SU-DHL-6 (cell line): ENCODE data around the gene IL3.

Source experiments
- H2AFZ ChIP-seq: fragments of 200-600 bp; sonication (generic); 2 replicates; pipeline ENCODE4 v1.6.1; 2014; ENCODE audit warnings: low read depth, mild to moderate bottlenecking, moderate library complexity, mixed read lengths, antibody characterized with exemption, low read length; ENCODE audit not compliant: severe bottlenecking
- H3F3A ChIP-seq: fragments of 200-600 bp; shearing (Covaris generic); 2 replicates; pipeline ENCODE4 v1.6.0; 2016; ENCODE audit warnings: antibody characterized with exemption, mild to moderate bottlenecking; ENCODE audit not compliant: insufficient read depth
- H3K27ac ChIP-seq: fragments of 200-600 bp; sonication (generic); 2 replicates; pipeline ENCODE4 v1.5.1; 2016; ENCODE audit warnings: low read depth, mild to moderate bottlenecking, low read length, moderate library complexity, mixed read lengths
- H3K27me3 ChIP-seq: fragments of 200-600 bp; sonication (generic), shearing (Covaris generic); 2 replicates; pipeline ENCODE4 v1.6.0; 2014; ENCODE audit warnings: mild to moderate bottlenecking, low read length
- H3K36me3 ChIP-seq: fragments of 200-600 bp; sonication (generic); 2 replicates; pipeline ENCODE4 v1.6.1; 2014; ENCODE audit warnings: mild to moderate bottlenecking, low read length, mixed read lengths
- H3K4me2 ChIP-seq: fragments of 300-600, 200-600 bp; shearing (Covaris generic), sonication (generic); 2 replicates; pipeline ENCODE4 v1.6.0; 2014; ENCODE audit warnings: low read length, low read depth, mild to moderate bottlenecking; ENCODE audit not compliant: poor library complexity, severe bottlenecking
- H3K4me3 ChIP-seq: fragments of 200-600 bp; sonication (generic); 2 replicates; pipeline ENCODE4 v1.5.1; 2014; ENCODE audit warnings: antibody characterized with exemption, low read length, mild to moderate bottlenecking, mixed read lengths; ENCODE audit not compliant: insufficient read depth, poor library complexity, severe bottlenecking
- H3K79me2 ChIP-seq: fragments of 200-600 bp; sonication (generic); 2 replicates; pipeline ENCODE4 v1.6.1; 2014; ENCODE audit warnings: mild to moderate bottlenecking, low read length, moderate library complexity; ENCODE audit not compliant: insufficient read depth
- H3K9ac ChIP-seq: fragments of 200-600 bp; sonication (generic); 2 replicates; pipeline ENCODE4 v1.7.0; 2014; ENCODE audit warnings: mild to moderate bottlenecking, low read length
- H3K9me2 ChIP-seq: fragments of 200-600 bp; sonication (generic); replicated peaks from 2 replicates; pipeline ENCODE4 v1.6.1; 2014; ENCODE audit warnings: low read length; ENCODE audit not compliant: insufficient read depth
- H3K9me3 ChIP-seq: fragments of 200-600 bp; sonication (generic); 2 replicates; pipeline ENCODE4 v1.6.1; 2014; ENCODE audit warnings: low read length, mixed read lengths; ENCODE audit not compliant: insufficient read depth
- H4K20me1 ChIP-seq: fragments of 200-600 bp; sonication (generic); 2 replicates; pipeline ENCODE4 v1.6.1; 2014; ENCODE audit warnings: low read depth, mild to moderate bottlenecking, antibody characterized with exemption, low read length, moderate library complexity, mixed read lengths
- EZH2phosphoT487 ChIP-seq: fragments of 200-600 bp; sonication (generic), shearing (Covaris generic); conservative IDR thresholded peaks from 2 replicates; pipeline ENCODE4 v1.6.1; 2018; ENCODE audit warnings: mild to moderate bottlenecking, antibody characterized with exemption, low read length, moderate library complexity, mixed read lengths
- TF ChIP-seq, protein P1 (sequence below): fragments of 200-600 bp; sonication (generic); IDR thresholded peaks from one replicate; pipeline ENCODE4 v1.5.1; 2017; ENCODE audit warnings: antibody characterized with exemption, mild to moderate bottlenecking, low read length, moderate library complexity; ENCODE audit not compliant: insufficient read depth, poor library complexity, severe bottlenecking

The IL3 gene

DNA sequence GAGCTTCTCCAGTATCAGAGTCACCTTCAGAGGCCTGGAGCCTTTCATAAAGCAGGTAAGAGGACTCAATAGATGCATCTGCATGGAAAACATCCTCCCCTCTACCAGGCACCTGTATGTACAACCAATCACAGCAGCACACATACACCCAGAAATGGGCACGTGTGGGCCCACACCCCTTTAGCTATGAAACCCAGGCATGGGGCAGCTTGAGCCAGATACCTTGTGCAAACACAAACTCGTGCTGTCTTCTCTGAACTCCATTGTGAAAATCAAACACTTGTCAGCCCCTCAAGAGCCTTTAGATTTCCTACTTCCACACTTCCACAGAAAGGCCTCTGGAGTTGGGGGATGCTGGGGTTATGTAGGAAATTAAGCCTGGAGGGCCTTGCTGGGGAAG lies 12.1 kb downstream of the IL3 start:
- no peak overlapping the region for H3K9ac ChIP-seq
- no peak overlapping the region for H3K27ac ChIP-seq
- no peaks in the 10 kb centered on the region for H3K9me2 ChIP-seq
- H3K4me2 ChIP-seq: no peak overlapping the region
- TF ChIP-seq EZH2phosphoT487: no peak
- TF ChIP-seq, protein P1, sequence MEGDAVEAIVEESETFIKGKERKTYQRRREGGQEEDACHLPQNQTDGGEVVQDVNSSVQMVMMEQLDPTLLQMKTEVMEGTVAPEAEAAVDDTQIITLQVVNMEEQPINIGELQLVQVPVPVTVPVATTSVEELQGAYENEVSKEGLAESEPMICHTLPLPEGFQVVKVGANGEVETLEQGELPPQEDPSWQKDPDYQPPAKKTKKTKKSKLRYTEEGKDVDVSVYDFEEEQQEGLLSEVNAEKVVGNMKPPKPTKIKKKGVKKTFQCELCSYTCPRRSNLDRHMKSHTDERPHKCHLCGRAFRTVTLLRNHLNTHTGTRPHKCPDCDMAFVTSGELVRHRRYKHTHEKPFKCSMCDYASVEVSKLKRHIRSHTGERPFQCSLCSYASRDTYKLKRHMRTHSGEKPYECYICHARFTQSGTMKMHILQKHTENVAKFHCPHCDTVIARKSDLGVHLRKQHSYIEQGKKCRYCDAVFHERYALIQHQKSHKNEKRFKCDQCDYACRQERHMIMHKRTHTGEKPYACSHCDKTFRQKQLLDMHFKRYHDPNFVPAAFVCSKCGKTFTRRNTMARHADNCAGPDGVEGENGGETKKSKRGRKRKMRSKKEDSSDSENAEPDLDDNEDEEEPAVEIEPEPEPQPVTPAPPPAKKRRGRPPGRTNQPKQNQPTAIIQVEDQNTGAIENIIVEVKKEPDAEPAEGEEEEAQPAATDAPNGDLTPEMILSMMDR: no peak
- no peaks in the 10 kb centered on the region for H3K36me3 ChIP-seq
- H2AFZ ChIP-seq: no peak overlapping the region
- no peaks in the 10 kb centered on the region for H3F3A ChIP-seq
- no peaks in the 10 kb centered on the region for H3K79me2 ChIP-seq
- no peaks in the 10 kb centered on the region for H3K9me3 ChIP-seq
- no peaks in the 10 kb centered on the region for H4K20me1 ChIP-seq
- H3K27me3 ChIP-seq: no peaks in the 10 kb centered on the region
- no peak overlapping the region for H3K4me3 ChIP-seq

DNA sequence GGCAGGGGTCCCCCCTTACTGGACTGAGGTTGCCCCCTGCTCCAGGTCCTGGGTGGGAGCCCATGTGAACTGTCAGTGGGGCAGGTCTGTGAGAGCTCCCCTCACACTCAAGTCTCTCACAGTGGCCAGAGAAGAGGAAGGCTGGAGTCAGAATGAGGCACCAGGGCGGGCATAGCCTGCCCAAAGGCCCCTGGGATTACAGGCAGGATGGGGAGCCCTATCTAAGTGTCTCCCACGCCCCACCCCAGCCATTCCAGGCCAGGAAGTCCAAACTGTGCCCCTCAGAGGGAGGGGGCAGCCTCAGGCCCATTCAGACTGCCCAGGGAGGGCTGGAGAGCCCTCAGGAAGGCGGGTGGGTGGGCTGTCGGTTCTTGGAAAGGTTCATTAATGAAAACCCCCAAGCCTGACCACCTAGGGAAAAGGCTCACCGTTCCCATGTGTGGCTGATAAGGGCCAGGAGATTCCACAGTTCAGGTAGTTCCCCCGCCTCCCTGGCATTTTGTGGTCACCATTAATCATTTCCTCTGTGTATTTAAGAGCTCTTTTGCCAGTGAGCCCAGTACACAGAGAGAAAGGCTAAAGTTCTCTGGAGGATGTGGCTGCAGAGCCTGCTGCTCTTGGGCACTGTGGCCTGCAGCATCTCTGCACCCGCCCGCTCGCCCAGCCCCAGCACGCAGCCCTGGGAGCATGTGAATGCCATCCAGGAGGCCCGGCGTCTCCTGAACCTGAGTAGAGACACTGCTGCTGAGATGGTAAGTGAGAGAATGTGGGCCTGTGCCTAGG lies 13.0 kb downstream of the IL3 start, which contains the start of gene CSF2:
TSS of gene CSF2 (plus strand) at position 559 of the 783 bp plus-strand sequence. CDS start at position 594, 35 bp downstream.
- TF ChIP-seq, protein P1: no peak
- TF ChIP-seq EZH2phosphoT487: no peak
- Histone ChIP-seq H3F3A (no peaks in the 10 kb centered on the region), H3K27ac (no peak within 1 kb of the TSS), H3K36me3 (no peaks in the 10 kb centered on the region), H3K9ac (no peak within 1 kb of the TSS), H3K27me3 (no peaks in the 10 kb centered on the region), H3K4me3 (no peak within 1 kb of the TSS), H4K20me1 (no peaks in the 10 kb centered on the region), H2AFZ (no peak within 1 kb of the TSS), H3K9me3 (no peaks in the 10 kb centered on the region), H3K79me2 (no peaks in the 10 kb centered on the region), H3K9me2 (no peaks in the 10 kb centered on the region), H3K4me2 (no peak within 1 kb of the TSS)

DNA sequence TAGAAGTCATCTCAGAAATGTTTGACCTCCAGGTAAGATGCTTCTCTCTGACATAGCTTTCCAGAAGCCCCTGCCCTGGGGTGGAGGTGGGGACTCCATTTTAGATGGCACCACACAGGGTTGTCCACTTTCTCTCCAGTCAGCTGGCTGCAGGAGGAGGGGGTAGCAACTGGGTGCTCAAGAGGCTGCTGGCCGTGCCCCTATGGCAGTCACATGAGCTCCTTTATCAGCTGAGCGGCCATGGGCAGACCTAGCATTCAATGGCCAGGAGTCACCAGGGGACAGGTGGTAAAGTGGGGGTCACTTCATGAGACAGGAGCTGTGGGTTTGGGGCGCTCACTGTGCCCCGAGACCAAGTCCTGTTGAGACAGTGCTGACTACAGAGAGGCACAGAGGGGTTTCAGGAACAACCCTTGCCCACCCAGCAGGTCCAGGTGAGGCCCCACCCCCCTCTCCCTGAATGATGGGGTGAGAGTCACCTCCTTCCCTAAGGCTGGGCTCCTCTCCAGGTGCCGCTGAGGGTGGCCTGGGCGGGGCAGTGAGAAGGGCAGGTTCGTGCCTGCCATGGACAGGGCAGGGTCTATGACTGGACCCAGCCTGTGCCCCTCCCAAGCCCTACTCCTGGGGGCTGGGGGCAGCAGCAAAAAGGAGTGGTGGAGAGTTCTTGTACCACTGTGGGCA lies 13.8 kb downstream of the IL3 start:
- Histone ChIP-seq H3K9me3 (no peaks in the 10 kb centered on the region), H3K27ac (no peak overlapping the region), H3K4me2 (no peak overlapping the region), H3K27me3 (no peaks in the 10 kb centered on the region), H3K9me2 (no peaks in the 10 kb centered on the region), H2AFZ (no peak overlapping the region), H3K4me3 (no peak overlapping the region), H3F3A (no peaks in the 10 kb centered on the region), H3K79me2 (no peaks in the 10 kb centered on the region), H4K20me1 (no peaks in the 10 kb centered on the region), H3K36me3 (no peaks in the 10 kb centered on the region), H3K9ac (no peak overlapping the region)
- no peak for TF ChIP-seq EZH2phosphoT487
- TF ChIP-seq, protein P1: no peak
